ENCODE results near the gene PDE10A.

- TF ChIP-seq GATA2 (IDR thresholded peaks at IDR 0.05; ENCODE audit: low read depth, low read length) (no peak), GATA3 (IDR thresholded peaks at IDR 0.05; ENCODE audit: low read depth, low read length) (no peak)
Measured at GRCh38 chr6:165458134-165458533, 204.9 kb downstream of the PDE10A start.

Data from SH-SY5Y (cell line).